ELF-1 (cell line): Measurements from ENCODE around the gene BABAM2.
"Not testable (repeated sequence)": the region's sequence is repeated elsewhere in the genome, so short reads cannot be mapped to it uniquely, and the experiment has no call there.

Experiments
- DNase-seq: peaks from one replicate; pipeline ENCODE4 v3.0.0-alpha.2; 2016; ENCODE audit warnings: low read depth, low spot score

The BABAM2 gene

DNA sequence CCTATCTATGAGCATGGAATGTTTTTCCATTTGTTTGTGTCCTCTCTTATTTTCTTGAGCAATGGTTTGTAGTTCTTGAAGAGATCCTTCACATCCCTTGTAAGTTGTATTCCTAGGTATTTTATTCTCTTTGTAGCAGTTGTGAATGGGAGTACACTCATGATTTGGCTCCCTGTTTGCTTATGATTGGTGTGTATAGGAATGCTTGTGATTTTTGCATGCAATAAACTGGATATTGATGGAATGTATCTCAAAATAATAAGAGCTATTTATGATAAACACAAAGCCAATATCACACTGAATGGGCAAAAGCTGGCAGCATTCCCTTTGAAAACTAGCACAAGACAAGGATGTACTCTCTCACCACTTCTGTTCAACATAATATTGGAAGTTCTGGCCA lies 223.2 kb downstream of the BABAM2 start:
- DNase-seq = not testable (repeated sequence)

DNA sequence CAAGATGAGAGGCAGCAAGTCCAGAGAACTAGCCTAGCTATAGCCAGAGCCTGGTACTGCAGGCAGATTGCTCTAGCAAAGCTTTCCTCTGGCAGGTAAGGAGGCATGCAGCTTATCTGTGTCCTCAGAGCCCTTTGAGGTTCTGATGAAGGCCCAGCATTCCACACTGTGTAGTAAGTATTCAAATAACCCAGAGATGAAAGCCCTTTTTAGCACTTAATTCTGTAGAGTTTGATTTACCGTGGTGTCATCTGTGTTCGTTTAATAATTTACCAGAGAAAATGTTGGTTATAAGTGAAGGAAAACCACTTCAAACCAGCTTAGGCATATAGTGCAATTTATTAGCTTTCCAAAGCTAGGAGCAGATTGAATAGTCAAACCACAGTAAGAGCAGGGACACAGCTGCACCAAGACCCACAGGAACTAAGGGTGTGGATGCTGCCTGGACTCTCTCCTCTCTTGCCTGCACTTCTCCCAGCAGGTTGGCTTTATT lies 226.6 kb downstream of the BABAM2 start:
- DNase-seq = no peak

DNA sequence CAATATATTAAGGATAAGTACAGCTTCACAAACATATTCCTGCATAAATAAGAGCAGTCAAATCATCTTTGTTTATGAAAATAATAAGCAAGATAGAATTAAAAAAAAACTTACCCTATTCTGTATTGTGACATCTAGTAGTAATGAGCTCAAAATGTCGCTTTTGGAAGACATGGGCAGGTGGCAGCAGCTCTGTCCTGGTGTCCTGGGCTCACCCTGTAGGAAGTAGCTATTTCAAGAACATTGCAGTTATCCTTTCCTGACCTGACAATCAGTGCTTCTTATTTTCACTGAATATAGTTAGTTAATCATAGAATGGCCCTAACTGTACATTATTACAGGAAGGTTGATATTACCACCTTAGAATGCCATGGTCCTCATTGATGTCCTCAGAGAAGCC lies 229.1 kb downstream of the BABAM2 start:
- no peak for DNase-seq

DNA sequence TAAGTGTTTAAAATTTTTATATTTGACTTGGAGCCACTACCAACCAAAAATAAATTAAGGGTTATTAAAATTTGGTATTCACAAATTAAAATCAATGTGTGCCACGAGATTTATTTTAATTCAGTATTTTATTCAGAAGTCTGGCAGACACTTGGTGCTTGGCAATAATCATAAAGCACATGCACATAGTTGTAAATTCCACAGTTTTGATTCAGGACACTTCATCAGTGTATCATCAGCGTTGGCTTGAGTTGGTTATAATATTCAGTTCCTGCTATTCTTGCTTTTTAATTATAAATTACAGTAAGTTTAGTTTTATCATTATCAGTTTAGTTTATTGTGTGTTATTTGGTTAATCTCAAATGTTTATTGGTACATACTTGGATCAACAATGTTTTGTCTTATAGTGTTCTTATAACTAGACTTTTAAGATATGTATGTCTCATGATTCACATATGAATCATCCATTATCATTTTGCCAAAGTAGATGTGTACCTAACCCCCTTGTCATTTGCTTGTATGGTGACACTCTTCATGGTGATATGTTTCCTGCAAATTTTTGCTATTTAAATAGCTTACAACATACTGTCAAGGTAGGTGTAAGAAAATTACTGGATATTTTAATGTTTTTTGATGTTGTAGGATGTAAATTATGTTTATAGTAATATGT lies 237.9 kb downstream of the BABAM2 start:
- no peak for DNase-seq

DNA sequence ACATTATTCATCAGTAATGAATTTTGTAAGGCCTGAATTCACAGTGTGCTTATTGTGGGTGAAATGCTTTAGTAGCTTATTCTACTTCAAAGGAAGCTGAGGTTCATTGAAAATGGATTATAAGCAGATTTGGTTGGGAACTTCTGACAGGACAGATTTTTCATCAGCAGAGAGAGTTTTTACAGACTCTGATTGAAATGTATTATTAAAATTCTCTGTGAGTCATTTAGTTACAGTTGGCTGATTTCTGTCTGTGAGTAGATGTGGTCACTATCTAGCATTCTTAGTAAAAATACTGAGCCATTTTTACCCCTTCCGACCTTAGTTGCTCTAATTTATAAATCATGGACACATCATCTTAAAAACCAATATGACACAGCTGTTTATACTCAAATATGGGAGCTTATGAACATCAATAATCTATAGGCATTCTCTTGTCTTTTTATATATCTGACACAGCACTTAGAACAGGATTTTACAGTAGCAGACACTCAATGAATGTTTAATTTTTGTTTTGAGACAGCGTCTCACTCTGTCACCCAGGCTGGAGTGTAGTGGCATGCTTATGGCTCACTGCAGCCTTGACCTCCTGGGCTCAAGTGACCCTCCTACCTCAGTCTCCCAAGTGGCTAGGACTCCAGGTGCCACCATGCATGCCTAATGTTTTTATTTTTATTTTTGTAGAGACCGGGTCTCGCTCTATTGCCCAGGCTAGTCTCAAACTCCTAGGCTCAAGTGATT lies 239.6 kb downstream of the BABAM2 start:
- no peak for DNase-seq

DNA sequence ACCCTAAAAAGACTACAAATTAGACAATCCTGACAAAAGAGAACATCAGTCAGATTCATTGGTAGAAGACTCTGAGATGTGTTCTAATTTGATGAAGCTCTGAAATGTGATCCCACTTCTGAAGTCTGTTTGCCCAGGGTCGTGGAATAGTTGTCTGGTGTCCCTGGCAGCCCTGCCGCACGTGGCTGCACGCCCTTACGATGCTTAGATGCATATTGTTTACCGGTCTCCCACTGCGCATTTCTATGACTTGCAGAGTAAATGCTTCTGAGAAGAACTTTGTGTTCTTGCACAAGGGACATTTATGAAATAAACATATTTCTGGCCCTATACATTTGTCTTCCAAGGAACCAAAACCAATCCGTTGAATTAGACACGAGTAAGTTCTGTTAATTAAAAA lies 243.2 kb downstream of the BABAM2 start:
- no peak for DNase-seq

DNA sequence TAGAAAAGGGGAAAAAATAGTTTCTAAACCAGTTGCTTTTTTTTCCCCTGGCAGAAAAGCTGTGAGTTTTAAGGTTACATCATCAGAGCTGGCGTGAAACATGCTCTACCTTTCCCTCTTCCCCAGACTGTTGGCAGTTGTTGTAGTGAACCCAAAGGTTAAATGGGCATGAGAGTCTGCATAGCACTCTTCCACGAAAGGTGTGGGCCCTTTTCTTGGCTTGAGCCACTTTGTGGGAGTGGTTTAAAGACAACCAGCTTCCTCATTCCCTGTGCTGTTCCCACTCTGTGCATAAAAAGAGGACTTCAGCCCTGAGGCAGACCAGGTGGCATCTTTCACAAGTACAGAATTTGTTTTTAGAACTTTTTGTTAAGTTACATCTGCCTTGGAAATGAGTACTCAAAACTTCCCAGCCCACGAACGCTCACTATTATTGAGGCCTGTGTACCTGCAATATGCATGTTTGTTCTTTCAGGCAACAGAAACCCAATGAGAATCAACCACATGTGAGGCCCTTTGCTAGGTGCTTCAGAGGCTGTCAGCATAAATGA lies 243.8 kb downstream of the BABAM2 start:
- DNase-seq = no peak

DNA sequence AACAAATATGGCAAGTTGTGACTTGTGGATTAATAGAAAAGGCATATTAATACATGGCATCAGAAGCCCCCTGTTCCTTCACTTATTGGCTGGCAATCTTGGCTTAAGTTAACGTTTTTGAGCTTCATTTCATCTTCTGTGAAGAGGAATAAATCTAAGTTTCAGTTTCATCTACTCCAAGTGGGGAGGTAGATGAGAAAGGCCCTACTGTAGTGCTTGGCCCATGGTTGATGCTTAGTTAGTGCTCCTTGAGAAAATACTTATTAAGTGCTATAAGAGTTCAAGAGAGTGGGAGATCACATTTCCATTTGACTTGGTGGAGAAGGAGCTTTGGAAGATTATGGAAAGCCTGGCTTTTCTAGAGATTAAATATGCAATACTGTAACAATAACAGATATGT lies 244.3 kb downstream of the BABAM2 start:
- DNase-seq = no peak

DNA sequence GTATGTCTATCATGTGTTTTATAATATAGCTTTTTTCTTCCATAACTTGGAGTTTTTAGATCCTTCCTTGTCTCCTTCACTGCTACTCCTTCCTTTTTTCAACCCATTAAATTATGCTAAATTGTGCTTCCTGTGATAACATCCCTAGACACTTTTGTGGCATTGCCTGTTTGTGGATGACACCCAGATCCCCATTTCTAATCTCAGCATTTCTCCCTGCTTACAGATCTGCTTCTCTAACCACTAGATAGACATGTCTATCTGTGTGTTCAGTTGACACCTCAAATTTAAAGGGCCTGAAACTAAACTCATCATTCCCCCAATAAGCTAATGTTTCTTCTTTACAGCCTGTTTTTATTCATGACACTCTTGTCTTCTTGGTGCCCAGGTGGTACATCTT lies 244.8 kb downstream of the BABAM2 start:
- no peak for DNase-seq

DNA sequence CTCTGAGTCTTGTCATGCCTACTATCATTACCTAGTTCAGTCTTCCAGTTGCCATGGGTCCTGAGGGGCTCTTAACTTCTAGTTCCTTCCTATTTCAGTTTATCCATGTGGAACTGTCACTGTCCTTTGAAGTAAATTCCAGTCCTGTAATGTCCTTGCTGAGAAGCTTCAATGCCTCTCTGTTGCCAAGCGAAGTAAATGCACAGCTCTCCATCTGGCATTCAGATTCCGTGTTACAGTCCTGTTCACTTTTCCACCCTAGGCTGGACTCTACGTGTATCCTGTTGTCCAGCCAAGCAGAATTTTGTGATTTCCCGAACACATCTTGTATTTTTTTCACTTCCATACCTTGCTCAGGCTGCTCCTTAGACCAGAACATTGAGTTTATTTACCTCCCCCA lies 245.3 kb downstream of the BABAM2 start:
- no peak for DNase-seq

DNA sequence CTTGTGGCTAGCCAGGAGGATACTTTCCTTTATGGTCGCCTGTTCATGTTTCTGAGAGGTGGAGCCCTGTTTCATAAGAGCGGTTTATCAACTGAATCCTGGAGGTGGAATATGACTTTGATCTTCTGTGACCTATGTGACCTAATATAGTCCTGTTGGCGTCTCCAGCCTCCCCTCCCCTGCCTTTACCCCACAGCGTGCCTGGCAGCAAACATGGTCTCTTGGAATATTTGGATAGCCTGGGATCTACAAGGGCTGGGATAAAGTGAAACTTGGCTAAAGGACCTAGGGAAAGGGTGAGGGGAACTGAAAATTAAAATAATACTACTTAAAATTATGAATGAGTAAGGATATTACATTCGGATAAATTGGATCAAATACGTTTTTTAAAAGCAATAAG lies 246.0 kb downstream of the BABAM2 start:
- no peak for DNase-seq

DNA sequence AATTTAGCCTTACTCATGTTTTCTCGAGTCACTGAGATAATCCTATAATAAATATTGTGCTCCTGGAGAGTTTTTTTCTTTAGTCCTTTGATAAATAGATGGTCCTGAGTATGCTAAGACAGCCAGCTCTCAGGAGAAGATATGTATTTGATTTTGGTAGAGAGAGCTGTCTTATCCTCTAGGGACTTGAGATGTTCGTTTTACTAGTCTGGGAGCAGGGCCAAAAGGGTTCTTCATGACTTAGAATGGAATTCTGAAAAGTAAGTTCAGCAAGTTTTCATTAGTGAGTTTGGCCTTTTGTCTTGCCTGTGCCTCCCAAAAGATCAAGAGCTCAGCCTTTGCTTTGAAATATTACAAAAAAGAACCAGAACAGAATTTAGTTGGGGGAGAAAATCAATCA lies 246.7 kb downstream of the BABAM2 start:
- no peak for DNase-seq

DNA sequence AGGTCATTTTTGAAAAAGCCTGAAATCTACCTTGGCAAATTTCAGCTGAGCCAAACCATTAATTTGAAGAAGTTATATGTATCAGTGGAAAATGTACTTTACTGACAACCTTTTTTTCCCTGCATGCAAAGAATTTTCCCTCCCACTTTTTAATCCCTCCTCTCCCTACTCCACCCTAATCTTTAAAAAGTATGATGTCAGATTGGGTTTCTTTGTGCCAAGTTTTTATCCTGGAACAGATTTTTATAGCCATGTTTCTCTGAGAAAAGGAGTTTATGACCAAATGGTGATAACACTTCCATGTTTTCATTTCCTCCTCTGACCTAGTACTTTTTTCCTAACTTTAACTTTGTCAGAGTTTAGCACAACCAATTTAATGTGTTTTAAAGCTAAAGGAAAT lies 251.9 kb downstream of the BABAM2 start:
- no peak for DNase-seq

DNA sequence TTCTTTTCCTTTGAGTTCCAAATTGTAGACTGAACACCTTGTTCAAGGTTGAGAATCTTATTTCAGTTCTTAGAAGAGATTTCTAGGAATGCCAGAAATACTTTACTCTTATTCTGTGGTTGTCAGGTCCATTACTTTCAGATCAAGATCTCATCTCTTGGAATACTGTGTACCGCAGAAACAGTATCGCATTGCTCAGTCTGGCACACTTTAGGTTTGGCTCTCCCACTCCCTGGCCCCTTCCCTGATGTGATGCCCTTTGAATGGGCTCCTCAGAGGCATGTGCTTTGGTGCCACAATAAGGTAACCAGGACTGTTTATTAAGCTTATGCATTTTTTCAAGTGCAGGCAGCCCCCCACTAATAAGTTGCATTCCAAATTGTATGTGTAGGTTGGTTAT lies 257.5 kb downstream of the BABAM2 start:
- DNase-seq = no peak

DNA sequence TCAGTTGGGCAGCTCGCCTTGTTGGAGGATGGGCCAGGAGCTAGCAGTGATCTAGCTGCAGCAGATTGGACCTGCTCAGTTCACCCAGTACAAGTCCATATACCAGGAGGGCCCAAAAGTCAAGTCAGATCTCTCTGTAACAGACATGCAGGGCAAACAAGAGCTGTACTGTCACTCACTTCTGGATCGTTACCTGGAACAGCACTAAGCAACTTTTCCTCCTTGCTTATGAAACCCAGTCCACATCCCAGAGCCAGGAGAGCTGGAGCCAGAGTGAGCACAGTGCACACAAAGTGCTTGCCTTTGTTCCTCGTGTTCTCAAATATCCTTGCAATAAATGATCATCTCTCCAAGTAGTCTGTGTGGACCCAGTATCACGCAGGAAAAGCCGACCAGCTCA lies 258.0 kb downstream of the BABAM2 start:
- no peak for DNase-seq

DNA sequence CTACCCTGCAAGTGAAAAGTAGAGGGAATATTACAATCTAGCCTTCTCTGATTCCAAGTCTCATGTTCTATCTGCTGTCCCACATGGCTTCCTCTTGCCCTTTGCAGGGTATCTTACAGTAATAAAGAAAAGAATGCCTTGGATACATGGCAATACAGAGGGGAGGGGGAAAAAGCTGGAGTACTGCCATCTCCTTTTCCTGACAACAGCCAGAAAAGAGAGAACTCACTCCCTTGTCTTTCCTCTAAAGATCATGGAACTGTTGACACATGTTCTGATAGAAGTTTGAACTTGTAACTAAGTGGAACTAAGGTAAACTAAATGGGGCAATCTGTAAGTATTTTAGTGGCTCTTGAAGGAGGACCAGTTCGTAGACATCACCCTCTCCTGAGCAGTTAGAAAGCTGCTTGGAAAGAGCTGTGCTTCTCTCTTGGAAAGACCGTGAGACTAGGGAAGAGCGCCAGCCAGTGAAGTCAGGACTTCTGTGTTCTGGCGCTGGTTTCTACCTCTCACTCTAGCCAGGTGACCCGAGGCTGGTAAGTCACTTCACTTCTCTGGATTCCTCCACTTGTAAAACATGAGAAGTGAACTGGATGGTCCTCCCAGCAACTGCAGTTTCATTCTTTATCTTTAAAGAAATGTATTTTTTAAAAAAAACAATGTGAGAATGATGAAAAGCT lies 259.8 kb downstream of the BABAM2 start:
- no peak for DNase-seq

DNA sequence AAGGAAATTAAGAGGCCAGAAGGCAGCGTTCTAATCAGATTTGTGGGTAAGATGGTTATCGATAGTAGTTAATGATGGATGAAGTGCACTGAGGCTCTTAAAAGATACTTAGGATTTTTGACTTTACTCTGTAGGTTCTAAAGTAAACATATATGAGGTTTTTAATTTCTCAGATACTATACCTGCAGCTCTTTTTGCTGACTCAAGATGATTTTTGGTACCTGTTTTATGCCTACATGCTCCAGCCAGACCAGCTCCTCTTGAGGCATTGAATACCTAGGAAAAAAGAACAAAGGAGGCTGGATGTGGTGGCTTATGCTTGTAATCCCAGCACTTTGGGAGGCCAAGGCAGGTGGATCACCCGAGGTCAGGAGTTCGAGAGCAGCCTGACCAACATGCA lies 260.5 kb downstream of the BABAM2 start:
- DNase-seq = no peak

DNA sequence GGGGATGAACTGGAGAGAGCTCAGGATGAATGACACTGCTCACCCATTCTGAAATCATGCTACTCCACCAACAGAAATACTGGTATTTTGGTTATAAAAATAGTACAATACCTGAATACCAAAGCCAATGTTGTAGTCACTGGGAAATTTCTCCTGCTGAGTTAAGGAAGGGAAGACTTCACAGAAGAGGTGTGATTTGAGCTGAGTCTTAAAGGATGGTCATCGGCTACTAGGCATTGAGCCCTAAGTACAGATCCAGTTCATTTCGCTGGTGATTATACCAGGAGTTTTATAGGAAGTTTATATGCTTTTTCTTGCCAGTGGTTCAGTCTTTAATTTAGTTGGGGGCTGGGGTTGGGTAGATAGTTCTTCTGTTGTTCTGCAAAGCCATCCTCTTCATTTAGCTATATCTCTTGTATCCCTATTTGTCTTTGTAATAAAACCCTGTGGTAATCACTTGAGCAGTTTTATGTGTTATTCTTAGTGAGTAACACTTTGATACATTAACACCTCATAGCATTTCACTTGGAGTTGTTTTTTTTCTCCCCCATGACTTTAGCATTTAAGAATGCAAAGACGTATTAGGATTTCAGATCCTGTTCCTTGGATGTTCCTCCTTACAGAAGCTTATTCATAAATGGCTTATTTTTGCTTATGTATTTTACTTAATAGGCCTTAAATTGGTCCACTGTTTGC lies 262.2 kb downstream of the BABAM2 start:
- no peak for DNase-seq

DNA sequence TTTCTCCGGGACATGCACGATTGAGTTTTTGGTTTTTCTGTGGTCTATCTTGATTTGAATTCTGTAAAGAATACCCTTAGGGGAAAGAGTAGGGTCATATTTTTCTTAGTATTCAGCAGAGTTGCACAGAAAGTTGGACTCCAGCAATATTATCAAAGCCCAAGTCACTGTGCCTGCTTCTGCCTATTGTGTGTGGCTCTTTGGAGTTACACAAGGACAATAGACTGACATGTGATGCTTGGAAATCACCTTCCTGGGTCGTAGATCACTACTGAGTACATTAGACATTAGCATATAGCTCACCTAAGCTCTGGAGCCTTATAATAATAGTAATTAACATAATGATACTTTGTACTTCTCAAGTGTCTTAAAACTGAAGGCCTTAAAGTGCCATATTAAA lies 263.3 kb downstream of the BABAM2 start:
- no peak for DNase-seq

DNA sequence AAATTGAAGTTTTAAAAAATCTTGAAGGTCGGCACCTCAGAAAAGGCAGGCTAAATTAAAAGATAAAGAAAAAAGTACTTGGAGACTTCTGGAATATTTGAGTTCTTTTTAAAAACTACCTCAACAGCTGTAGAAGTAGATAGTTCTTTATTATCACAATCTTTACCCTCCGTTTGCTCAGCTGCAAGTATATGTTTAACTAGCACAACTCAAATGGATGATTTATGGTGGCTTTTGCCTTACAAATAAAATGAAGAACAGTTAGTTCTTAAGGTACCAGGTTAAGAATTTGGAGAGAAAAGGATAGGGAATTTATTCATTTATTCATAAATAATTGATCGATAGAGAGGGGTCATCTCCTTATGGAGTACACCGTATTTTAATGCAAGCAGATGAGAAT lies 264.6 kb downstream of the BABAM2 start:
- no peak for DNase-seq

DNA sequence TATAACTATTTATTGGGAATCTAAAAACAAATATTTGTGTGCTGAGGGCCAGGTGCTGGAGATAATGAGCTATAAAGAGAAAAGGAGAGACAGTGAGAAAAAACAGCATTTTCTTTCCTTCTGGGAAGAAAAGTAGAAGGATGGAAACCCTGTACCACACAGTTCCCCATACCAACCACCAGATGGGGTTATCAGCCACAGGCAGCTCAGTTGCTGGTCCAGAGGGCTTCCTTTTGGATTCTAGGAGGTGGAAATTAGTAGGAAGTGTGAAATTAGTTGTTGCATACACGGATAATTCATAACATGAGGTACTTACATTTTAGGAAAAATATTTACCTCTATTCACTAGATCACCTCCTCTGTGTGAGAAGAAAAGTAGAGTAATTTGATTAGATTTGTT lies 265.1 kb downstream of the BABAM2 start:
- DNase-seq = peak; percentile 51

DNA sequence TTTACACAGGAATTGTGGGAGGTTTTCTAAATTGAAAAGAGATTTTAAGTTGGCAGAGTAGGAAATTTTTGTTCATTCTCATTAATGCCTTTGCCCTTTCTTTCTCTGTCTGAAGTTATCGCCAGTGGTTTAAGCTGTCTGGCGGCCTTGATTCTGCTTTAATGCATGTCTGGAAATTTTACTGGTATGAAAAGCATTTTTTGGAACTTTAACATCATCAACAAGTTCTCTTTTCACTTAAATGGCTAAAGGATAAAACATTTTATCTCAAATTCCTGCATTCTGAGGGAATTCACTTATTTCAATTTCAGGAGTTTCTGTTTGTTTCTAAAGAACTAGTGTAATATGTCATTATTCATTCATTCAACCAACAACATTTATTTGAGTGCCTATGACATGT lies 268.3 kb downstream of the BABAM2 start:
- no peak for DNase-seq
